ENCODE measurements around the gene NBAS.

- TF ChIP-seq, protein P1, sequence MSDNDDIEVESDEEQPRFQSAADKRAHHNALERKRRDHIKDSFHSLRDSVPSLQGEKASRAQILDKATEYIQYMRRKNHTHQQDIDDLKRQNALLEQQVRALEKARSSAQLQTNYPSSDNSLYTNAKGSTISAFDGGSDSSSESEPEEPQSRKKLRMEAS (IDR thresholded peaks at IDR 0.05) = no peak
- TF ChIP-seq CTCF (IDR thresholded peaks at IDR 0.05) = no peak
Measured at GRCh38 chr2:15554525-15555218, 6.5 kb downstream of the NBAS start.

Data from A549 (cell line).